ENCODE measurements around the gene UBC. TPM values are rescaled to one million over a fixed set of nuclear protein-coding genes. Genes with fewer than 3 reads are reported as not detected.
"Not testable (repeated sequence)": the region's sequence is repeated elsewhere in the genome, so short reads cannot be mapped to it uniquely, and the experiment has no call there.

UBC gene
- total RNA-seq, 1 donor from 2014 or later: 847 TPM

DNA sequence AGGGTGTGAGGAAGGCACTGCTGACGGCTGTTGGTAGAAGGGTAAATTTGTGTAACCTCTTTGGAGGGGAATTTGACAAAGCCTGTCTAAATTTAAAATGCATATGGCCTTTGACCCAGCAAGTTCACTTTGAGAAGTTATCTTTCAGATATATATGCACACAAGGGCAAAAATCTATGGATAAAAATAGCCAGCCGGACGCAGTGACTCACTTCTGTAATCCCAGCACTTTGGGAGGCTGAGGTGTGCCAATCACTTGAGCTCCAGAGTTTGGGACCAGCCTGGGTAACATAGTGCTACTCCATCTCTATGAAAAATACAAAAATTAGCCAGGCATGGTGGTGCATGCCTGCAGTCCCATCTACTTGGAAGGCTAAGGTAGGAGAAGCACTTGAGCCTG is 13.4 kb downstream of the UBC start:
- intact Hi-C loops (cut with micrococcal nuclease): loop anchor here (10.0 kb wide), 1 partner anchor 506 kb away; no protein-coding TSS in a partner anchor
- peaks cover 3% of the 10 kb centered on the region for H3K9me3 Mint-ChIP-seq
- H3K4me1 Mint-ChIP-seq: peaks cover 37% of the 10 kb centered on the region
- CTCF ChIA-PET: interaction anchor here (0.7 to 4.1 kb wide), 2 partner anchors 39 to 865 kb away, joined by 4 to 14 read pairs; no protein-coding TSS in a partner anchor
- ATAC-seq (ENCODE audit: low read depth) (no peak), DNase-seq (no peak)
- TF ChIP-seq CTCF (IDR thresholded peaks at IDR 0.05): no peak
- no peaks in the 10 kb centered on the region for H3K27me3 Mint-ChIP-seq
- H3K4me3 Mint-ChIP-seq: no peak overlapping the region
- POLR2A ChIA-PET: interaction anchor here (0.6 to 2.1 kb wide), 5 partner anchors 13 to 423 kb away, joined by 3 to 9 read pairs (median 4); partner anchors contain the start of gene UBC
- H3K27ac Mint-ChIP-seq: no peak overlapping the region
- no peaks in the 10 kb centered on the region for H3K36me3 Mint-ChIP-seq (ENCODE audit: low read depth)

- H3K36me3 Mint-ChIP-seq (ENCODE audit: low read depth); DNase-seq; H3K9me3 Mint-ChIP-seq; H3K4me3 Mint-ChIP-seq; H3K27me3 Mint-ChIP-seq; ATAC-seq (ENCODE audit: low read depth); H3K27ac Mint-ChIP-seq: not testable (repeated sequence)
- H3K4me1 Mint-ChIP-seq: peaks cover 34% of the 10 kb centered on the region
- ChIA-PET POLR2A (interaction anchor here (0.7 to 2.1 kb wide), 4 partner anchors 9 to 53 kb away, joined by 3 to 9 read pairs (median 4); partner anchors contain the start of gene UBC), CTCF (interaction anchor here (4.1 kb wide), 1 partner anchor 40 kb away, joined by 14 read pairs; no protein-coding TSS in a partner anchor)
- intact Hi-C loops (cut with micrococcal nuclease): loop anchor here (10.0 kb wide), 1 partner anchor 506 kb away; no protein-coding TSS in a partner anchor
These were observed 14.1 kb downstream of the UBC start for GRCh38 chr12:124900345-124900795.

DNA sequence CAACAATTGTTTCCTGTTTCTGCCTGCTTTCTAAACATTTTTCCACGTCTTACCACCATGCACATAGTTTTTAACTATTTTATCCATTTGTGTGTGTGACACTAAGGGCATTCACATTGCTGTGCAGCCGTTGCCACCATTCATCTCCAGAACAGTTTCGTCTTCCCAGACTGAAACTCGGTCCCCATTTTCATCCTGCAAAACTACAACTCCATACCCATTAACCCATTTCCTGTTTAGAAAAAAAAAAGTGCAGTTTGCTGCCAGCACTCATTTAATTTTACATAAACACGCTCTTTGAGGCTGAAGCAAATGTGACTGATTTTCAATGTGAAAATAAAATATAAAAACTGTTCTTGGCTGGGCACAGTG is 15.5 kb downstream of the UBC start:
- CTCF ChIA-PET: no interaction called here
- H3K27me3 Mint-ChIP-seq: no peaks in the 10 kb centered on the region
- ATAC-seq (ENCODE audit: low read depth) (no peak), DNase-seq (no peak)
- POLR2A ChIA-PET: interaction anchor here (2.1 kb wide), 1 partner anchor 15 kb away, joined by 9 read pairs; the partner anchor contains the start of gene UBC
- H3K4me3 Mint-ChIP-seq: no peak overlapping the region
- peaks cover 39% of the 10 kb centered on the region for H3K4me1 Mint-ChIP-seq
- TF ChIP-seq CTCF (IDR thresholded peaks at IDR 0.05): no peak
- H3K27ac Mint-ChIP-seq: no peak overlapping the region
- intact Hi-C loops (cut with micrococcal nuclease): loop anchor here (1.0 kb wide), 4 partner anchors 15 to 863 kb away; partner anchors contain the start of gene SCARB1
- H3K9me3 Mint-ChIP-seq: peaks cover 3% of the 10 kb centered on the region
- no peaks in the 10 kb centered on the region for H3K36me3 Mint-ChIP-seq (ENCODE audit: low read depth)

GRCh38 chr12:124898200-124898922 is 16.1 kb downstream of the UBC start:
- H3K4me1 Mint-ChIP-seq: peaks cover 45% of the 10 kb centered on the region
- CTCF ChIA-PET: no interaction called here

GRCh38 chr12:124896461-124896860 is 18.0 kb downstream of the UBC start:
- Mint-ChIP-seq H3K27ac (no peak overlapping the region), H3K4me3 (no peak overlapping the region), H3K9me3 (peaks cover 3% of the 10 kb centered on the region), H3K4me1 (peaks cover 31% of the 10 kb centered on the region), H3K36me3 (ENCODE audit: low read depth) (no peaks in the 10 kb centered on the region), H3K27me3 (no peaks in the 10 kb centered on the region)
- ChIA-PET CTCF (no interaction called here), POLR2A (no interaction called here)
- no peak for TF ChIP-seq CTCF (IDR thresholded peaks at IDR 0.05)
- ATAC-seq (ENCODE audit: low read depth) (no peak), DNase-seq (no peak)
- intact Hi-C loops (cut with micrococcal nuclease): no loop called here

More at GRCh38 chr12:124898200-124898922, 16.1 kb downstream of the UBC start:
- POLR2A ChIA-PET: interaction anchor here (1.0 kb wide), 1 partner anchor 29 kb away, joined by 5 read pairs; no protein-coding TSS in a partner anchor
- intact Hi-C loops (cut with micrococcal nuclease): loop anchor here (1.0 kb wide), 4 partner anchors 14 to 862 kb away; partner anchors contain the start of gene SCARB1
- Mint-ChIP-seq H3K4me3 (peak overlapping the region; percentile 29), H3K27ac (no peak overlapping the region), H3K36me3 (ENCODE audit: low read depth) (no peaks in the 10 kb centered on the region), H3K27me3 (no peaks in the 10 kb centered on the region), H3K9me3 (peaks cover 3% of the 10 kb centered on the region)
- TF ChIP-seq CTCF (IDR thresholded peaks at IDR 0.05): peak; percentile 33
- DNase-seq (peak; percentile 55), ATAC-seq (ENCODE audit: low read depth) (peak; percentile 81)

Measured in activated B cell treated with CpG ODN at 0.5 μM for 24 hours (primary cell).